ENCODE data around the gene RORC. TPM values are rescaled to one million over a fixed set of nuclear protein-coding genes. Genes with fewer than 3 reads are reported as not detected.
"Not testable (repeated sequence)": the region's sequence is repeated elsewhere in the genome, so short reads cannot be mapped to it uniquely, and the experiment has no call there.

Gene RORC
- total RNA-seq, 1 experiment from 2014 or later, result 1.3 TPM

GRCh38 chr1:151875419-151876097 lies 44.0 kb upstream of the RORC start:
- Histone ChIP-seq H3K27me3 (ENCODE audit: insufficient read depth, low read length) (no peaks in the 10 kb centered on the region), H3K79me2 (ENCODE audit: insufficient read depth, low read length) (no peaks in the 10 kb centered on the region), H3K4me2 (ENCODE audit: low read length) (no peak overlapping the region), H3K4me3 (replicated peaks in 1 of 2; ENCODE audit: low read depth in 1 of 2, low read length in 2 of 2) (no peak overlapping the region), H3K9me3 (ENCODE audit: control insufficient read depth in 1 of 2, insufficient read depth in 1 of 2, low read depth in 1 of 2, low read length in 2 of 2) (no peaks in the 10 kb centered on the region), H3K9me2 (ENCODE audit: insufficient read depth) (no peaks in the 10 kb centered on the region), H3K36me3 (ENCODE audit: control insufficient read depth in 1 of 2, insufficient read depth in 2 of 2, low read length in 2 of 2) (no peaks in the 10 kb centered on the region), H3K9ac (ENCODE audit: low read length) (no peak overlapping the region), H2AFZ (ENCODE audit: low read depth, low read length, poor library complexity, severe bottlenecking) (no peak overlapping the region), H3K27ac (ENCODE audit: low read depth, low read length) (no peak overlapping the region), H4K20me1 (ENCODE audit: insufficient read depth) (no peaks in the 10 kb centered on the region; the same call in 1 of the 2 replicates), H3K4me1 (ENCODE audit: control insufficient read depth in 1 of 2, insufficient read depth in 2 of 2, low read length in 2 of 2) (no peaks in the 10 kb centered on the region)
- ChIA-PET RAD21 (ENCODE audit: low non-redundant PET in 1 of 2, low total read pairs in 2 of 2, uncharacterized antibody in 2 of 2, unreplicated experiment in 2 of 2) (interaction anchor here in 1 of 2 experiments (0.7 kb wide), 1 partner anchor 155 kb away, joined by 5 read pairs; the partner anchor contains the start of gene RIIAD1), POLR2A (no interaction called here), CTCF (no interaction called here)
- ATAC-seq (no peak), DNase-seq (ENCODE audit: low read depth, low spot score) (no peak)
- no peak for TF ChIP-seq EZH2 (IDR thresholded peaks at IDR 0.05)
- no TSS peak for BruUV-seq (replicated peaks)
- intact Hi-C loops (cut with micrococcal nuclease), result no loop called here

- H3K36me3 ChIP-seq (ENCODE audit: control insufficient read depth in 1 of 2, insufficient read depth in 2 of 2, low read length in 2 of 2); H3K79me2 ChIP-seq (ENCODE audit: insufficient read depth, low read length); H3K27me3 ChIP-seq (ENCODE audit: insufficient read depth, low read length); H3K4me3 ChIP-seq (replicated peaks in 1 of 2; ENCODE audit: low read depth in 1 of 2, low read length in 2 of 2); intact Hi-C loops (cut with micrococcal nuclease); DNase-seq (ENCODE audit: low read depth, low spot score); H3K9me2 ChIP-seq (ENCODE audit: insufficient read depth); ATAC-seq; H3K9me3 ChIP-seq (ENCODE audit: control insufficient read depth in 1 of 2, insufficient read depth in 1 of 2, low read depth in 1 of 2, low read length in 2 of 2); H3K9ac ChIP-seq (ENCODE audit: low read length); H3K4me1 ChIP-seq (ENCODE audit: control insufficient read depth in 1 of 2, insufficient read depth in 2 of 2, low read length in 2 of 2); CTCF ChIA-PET; RAD21 ChIA-PET (ENCODE audit: low non-redundant PET in 1 of 2, low total read pairs in 2 of 2, uncharacterized antibody in 2 of 2, unreplicated experiment in 2 of 2); H4K20me1 ChIP-seq (ENCODE audit: insufficient read depth); POLR2A ChIA-PET; H3K4me2 ChIP-seq (ENCODE audit: low read length); H3K27ac ChIP-seq (ENCODE audit: low read depth, low read length); BruUV-seq (replicated peaks); H2AFZ ChIP-seq (ENCODE audit: low read depth, low read length, poor library complexity, severe bottlenecking): not testable (repeated sequence)
These were observed 41.2 kb upstream of the RORC start for GRCh38 chr1:151872776-151873175.
